Neutrophil (primary cell): ENCODE data around the gene NUP98.

Experiments
- H3K27ac ChIP-seq: fragments of 200-600 bp; sonication (generic); 2 replicates; pipeline ENCODE4 v1.5.1; 2016; ENCODE audit warnings: mild to moderate bottlenecking, moderate library complexity
- H3K27me3 ChIP-seq: fragments of 200-600 bp; sonication (generic); 2 replicates; pipeline ENCODE4 v1.6.0; 2016; ENCODE audit warnings: mild to moderate bottlenecking
- H3K36me3 ChIP-seq: fragments of 200-600 bp; sonication (generic); 2 replicates; pipeline ENCODE4 v1.5.1; 2017
- H3K4me1 ChIP-seq, 2 experiments: fragments of 200-600 bp in 1 of 2; sonication (generic) in 1 of 2; 1 replicate in 1 of 2; 2 replicates in 1 of 2; pipeline versions ENCODE4 v1.5.1 to v1.6.1; 2013 to 2016; ENCODE audit warnings: low read depth in 1 of 2, low read length in 1 of 2, mild to moderate bottlenecking in 1 of 2, moderate library complexity in 1 of 2; ENCODE audit not compliant: control insufficient read depth in 1 of 2, insufficient read depth in 1 of 2
- H3K4me3 ChIP-seq, 2 experiments: fragments of 200-600 bp in 1 of 2; sonication (generic) in 1 of 2; 1 replicate in 1 of 2; 2 replicates in 1 of 2; pipeline ENCODE4 v1.5.1; 2013 to 2016; ENCODE audit warnings: low read depth in 1 of 2, low read length in 1 of 2, mild to moderate bottlenecking in 1 of 2, moderate library complexity in 1 of 2
- H3K9me3 ChIP-seq: fragments of 200-600 bp; sonication (generic); 2 replicates; pipeline ENCODE4 v1.5.1; 2016
- CTCF ChIP-seq: fragments of 200-600 bp; sonication (generic); IDR thresholded peaks from 2 replicates; pipeline ENCODE4 v1.5.1; 2016; ENCODE audit warnings: antibody characterized with exemption

The NUP98 gene

GRCh38 chr11:3632070-3632660, 165.2 kb downstream of the NUP98 start:
- no peaks in the 10 kb centered on the region for H3K4me1 ChIP-seq
- H3K27me3 ChIP-seq, result no peaks in the 10 kb centered on the region
- H3K4me3 ChIP-seq, result no peak overlapping the region
- no peak for TF ChIP-seq CTCF
- H3K27ac ChIP-seq, result no peak overlapping the region
- H3K9me3 ChIP-seq, result no peaks in the 10 kb centered on the region
- no peaks in the 10 kb centered on the region for H3K36me3 ChIP-seq

- Histone ChIP-seq H3K4me3 (no peak overlapping the region), H3K27ac (no peak overlapping the region), H3K36me3 (no peaks in the 10 kb centered on the region), H3K9me3 (no peaks in the 10 kb centered on the region), H3K4me1 (peaks cover 3 to 4% of the 10 kb centered on the region in 2 experiments), H3K27me3 (no peaks in the 10 kb centered on the region)
- TF ChIP-seq CTCF, result no peak
Observed at GRCh38 chr11:3631331-3631730, 166.0 kb downstream of the NUP98 start.

GRCh38 chr11:3627291-3627690, 170.1 kb downstream of the NUP98 start:
- peaks cover 6 to 17% of the 10 kb centered on the region in 2 experiments for H3K4me1 ChIP-seq
- no peak overlapping the region for H3K4me3 ChIP-seq
- H3K27ac ChIP-seq, result no peak overlapping the region
- TF ChIP-seq CTCF, result no peak
- no peaks in the 10 kb centered on the region for H3K36me3 ChIP-seq
- no peaks in the 10 kb centered on the region for H3K27me3 ChIP-seq
- H3K9me3 ChIP-seq, result no peaks in the 10 kb centered on the region

GRCh38 chr11:3626250-3626960, 170.9 kb downstream of the NUP98 start:
- peaks cover 6 to 17% of the 10 kb centered on the region in 2 experiments for H3K4me1 ChIP-seq
- no peak overlapping the region for H3K4me3 ChIP-seq
- no peaks in the 10 kb centered on the region for H3K36me3 ChIP-seq
- H3K9me3 ChIP-seq, result no peaks in the 10 kb centered on the region
- no peaks in the 10 kb centered on the region for H3K27me3 ChIP-seq
- H3K27ac ChIP-seq, result no peak overlapping the region
- TF ChIP-seq CTCF, result no peak
